Measurements from ENCODE around the gene RB1.
"Not testable (repeated sequence)": the region's sequence is repeated elsewhere in the genome, so short reads cannot be mapped to it uniquely, and the experiment has no call there.

The RB1 gene

DNA sequence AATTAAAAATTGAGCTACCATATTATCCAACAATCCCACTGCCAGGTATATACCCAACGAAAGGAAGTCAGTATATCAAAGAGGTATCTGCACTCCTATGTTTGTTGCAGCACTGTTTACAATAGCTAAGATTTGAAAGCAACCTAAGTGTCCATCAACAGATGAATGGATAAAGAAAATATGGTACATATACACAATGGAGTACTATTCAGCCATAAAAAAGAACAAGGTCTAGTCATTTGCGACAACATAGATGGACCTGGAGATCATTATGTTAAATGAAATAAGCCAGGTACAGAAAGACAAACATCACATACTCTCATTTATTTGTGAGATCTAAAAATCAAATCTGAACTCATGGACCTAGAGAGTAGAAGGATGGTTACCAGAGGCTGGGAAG, 52.0 kb downstream of the RB1 start:
- not testable (repeated sequence) for DNase-seq

DNA sequence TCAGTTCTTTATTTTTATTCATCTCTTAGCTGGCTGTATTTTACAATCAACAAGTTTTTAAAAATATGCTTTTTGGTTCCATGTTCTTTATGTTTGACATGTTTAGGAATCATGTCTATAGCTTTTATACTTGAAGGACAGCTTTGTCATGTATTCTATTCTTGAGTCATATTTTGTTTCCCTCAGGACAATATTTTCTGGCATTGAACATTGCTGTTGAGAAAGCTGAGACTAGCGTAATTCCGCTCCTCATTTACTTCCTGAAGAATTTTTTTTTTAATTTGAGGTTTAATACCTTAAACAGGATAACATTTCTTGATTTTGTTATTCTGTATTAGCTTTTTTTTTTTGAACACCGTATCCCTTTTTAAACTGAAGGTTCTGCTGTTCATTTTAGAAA, 53.2 kb downstream of the RB1 start:
- DNase-seq, result no peak

DNA sequence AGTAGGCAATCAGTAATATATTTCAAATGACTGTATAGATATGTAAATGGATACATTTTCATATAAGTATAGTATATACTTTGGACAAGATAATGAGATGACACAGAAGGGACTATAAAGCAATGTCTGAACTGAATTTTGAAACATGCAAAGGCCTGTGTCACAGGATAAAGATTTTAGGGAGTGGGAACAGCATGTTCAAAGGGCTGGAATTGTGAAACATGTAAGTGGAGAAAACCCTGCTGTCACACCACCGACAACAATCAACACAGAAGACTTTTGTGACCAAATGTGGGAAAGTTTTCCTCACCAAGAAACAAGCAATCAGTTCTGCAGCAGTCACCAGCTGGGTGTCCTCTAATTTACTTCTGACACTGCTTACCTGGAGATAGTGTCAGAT, 66.4 kb downstream of the RB1 start:
- no peak for DNase-seq

DNA sequence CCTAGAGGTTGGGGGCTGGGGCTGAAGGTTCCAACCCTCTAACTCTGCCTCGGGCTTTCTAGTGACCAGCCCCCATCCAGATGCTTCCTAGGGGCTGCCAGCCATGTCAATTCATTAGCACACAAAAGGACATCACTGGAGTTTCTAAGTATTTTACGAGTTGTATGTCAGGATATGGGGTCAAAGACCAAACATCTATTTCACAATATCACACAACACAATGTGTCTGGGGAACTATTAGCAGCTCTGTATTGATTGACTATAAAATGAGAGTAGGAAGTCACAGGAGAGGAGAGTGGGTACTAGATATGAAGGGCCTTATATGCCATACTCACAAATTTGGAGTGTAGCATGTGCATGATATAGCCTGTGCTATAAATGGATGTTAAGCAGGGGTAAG, 67.3 kb downstream of the RB1 start:
- no peak for DNase-seq

DNA sequence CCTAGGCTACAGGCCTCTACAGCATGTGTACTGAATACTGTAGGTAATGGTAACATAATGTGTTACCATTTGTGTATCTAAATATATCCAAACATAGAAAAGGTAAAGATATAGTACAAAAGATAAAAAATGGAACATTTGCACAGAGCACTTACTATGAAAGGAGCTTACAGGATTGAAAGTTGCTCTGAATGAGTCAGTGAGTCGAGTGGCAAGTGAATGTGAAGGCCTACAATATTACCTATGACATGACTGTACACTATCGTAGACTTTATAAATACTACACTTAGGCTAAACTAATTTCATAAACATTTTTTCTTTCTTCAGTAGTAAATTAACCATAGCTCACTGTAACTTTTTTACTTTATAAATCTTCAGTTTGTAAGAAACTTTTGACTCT, 74.3 kb downstream of the RB1 start:
- DNase-seq, result no peak

DNA sequence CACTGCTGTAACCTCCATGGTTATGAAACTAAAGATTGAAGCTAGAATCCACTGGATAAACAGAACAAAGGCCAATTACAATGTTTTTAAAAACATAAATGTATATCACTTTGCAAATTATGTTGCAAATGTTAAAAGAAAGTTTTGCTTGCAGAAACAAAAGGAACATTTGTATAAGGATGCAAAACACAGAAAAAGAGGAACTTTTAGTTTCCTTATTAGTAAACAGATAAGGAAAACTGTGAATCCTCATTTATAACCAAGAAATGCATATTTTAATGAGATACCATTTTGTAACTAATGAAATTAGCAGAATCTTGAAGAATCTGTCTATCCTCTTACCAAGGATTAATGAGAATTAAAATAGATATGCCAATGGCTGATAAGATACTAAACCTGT, 77.0 kb downstream of the RB1 start:
- DNase-seq, result no peak

DNA sequence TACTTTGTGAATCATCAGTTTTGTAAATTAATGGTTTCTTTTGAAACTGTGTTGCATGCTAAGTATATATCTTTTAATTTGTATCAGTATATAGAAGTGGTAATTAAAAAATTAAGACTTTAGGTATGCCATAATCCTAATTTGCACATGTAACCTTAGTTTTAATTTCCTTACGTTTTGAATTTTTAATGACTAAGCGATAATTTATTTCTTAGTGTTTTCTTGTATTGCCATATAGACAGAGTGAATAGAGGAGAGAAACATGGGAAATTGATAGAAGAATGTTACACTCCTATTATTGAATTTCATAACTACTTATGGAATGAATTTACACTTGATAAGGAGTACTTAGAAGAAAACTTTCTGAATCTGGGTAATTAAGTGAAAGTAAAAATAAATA, 79.8 kb downstream of the RB1 start:
- no peak for DNase-seq

DNA sequence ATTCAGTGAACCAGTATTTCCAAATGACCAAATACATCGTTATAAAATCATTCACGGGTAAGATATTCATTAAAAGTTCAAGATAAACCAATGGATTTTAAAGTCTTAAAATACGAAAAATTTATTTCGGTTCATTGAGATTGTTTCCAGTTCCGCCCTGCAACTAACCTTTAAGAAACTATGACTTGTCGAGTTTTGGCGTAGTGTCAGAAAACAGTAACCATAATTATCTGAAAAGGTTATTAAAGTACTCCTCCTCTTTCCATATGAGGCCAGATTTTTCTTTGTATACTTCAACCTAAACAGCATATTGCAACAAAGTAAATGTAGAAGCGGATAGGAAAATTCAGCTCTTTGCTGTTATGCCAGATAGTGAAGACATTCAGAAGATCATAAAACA, 83.3 kb downstream of the RB1 start:
- no peak for DNase-seq

DNA sequence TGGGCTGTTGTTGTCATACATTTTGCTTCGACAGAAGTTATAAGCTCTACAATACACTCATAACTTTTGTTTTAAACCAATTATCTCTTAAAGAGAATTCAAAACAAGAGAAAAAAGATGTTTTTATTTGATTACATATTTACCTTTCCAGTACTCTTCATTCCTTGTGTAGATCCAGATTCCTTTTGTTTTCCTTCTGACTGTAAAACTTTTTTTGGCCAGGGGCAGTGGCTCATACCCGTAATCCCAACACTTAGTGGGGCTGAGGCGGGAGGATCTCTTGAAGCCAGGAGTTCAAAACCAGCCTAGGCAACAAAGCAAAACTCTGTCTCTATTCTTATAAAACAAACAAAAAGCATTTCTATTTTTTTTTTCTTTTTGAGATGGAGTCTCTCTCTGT, 87.7 kb downstream of the RB1 start:
- no peak for DNase-seq

DNA sequence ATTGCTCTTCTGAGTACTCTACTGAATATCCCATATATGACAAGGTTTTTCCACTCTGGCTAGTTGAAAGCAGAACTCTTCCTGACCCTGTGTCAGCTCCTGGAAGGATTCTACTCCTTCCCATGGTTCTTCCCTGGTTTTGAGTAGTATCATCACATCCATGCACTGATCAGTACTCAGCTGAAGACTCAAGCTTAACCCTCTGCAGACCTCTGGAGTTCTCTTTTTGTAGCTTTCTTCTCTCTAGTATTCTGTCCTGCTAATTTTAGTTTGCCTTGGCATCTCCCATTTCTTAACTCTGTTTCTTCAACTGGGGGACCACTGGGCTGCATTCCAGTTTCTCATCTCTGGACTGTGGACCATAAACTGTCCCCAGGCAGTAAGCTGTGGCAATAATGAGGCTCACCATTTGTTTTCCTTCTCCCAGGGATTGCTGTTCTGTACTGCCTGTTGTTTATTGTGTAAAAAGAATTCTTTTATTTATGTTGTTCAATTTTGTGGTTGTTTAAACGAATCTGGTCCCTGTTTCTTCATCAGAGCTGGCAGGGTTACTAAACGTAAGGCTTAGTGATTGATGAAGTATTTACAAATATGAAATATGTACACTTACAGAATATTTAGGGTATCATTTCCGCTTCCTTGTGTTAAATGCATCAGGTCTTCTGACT, 89.6 kb downstream of the RB1 start:
- no peak for DNase-seq

DNA sequence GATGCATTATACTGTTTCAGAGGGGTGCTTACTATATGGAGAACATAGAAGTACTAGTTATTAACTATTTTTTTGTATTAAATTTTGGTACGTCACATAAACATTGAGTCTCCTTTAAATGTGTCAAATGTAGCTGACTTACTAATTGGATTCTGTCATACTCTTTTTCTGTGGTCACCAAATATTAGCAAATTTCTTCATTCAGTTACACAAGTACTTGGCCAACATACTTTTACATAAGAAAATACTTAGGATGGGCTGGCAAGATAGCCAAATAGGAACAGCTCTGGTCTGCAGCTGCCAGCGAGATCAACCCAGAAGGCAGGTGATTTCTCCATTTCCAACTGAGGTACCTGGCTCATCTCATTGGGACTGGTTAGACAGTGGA, 90.1 kb downstream of the RB1 start:
- no peak for DNase-seq

DNA sequence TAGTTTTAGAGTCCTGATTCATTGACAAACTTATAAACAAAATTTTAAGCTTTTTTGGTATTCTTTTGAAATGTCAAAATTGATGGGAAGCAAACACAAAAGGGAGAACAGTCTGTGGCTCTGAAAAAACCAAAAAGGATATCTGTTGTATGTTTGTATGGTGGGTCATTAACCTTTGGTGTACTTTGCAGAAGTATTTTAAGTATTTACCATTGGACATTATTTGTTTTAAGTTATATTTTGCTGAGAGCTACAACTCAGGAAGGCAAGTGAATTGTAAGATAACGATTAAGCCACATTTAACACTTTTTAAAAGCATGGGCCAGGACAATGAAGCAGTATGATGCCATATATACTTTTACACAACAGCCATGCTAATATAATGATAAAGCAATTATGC, 94.2 kb downstream of the RB1 start:
- DNase-seq, result no peak

DNA sequence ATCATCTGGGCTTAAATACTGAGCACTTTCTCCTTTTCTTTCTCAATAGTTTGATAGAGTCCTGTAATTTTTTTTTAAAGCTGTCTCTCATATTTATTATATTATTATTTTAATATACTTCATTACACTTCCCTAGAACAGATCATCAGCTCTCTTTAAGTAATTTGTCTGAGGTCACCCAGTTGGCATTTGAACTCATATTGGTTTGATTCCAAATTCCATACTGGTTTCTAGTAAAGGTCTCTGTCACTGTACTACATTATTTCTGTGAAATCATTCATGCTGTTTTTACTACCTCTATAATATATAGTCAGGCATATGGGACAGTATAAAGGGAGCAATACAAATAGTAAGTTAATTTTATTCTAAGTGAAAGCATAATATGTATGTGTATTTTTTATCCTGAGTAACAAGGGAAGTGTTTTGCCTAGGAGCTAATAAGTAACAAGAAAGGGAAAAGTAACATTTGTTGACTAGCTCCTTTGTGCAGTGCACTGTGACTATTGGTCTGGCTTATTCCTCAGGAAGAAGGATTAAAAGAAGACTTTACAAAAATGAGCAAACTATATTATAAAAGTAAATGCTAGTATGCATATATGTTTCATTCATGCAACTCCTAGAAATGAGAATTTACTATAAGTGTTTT, 95.0 kb downstream of the RB1 start:
- DNase-seq, result no peak

DNA sequence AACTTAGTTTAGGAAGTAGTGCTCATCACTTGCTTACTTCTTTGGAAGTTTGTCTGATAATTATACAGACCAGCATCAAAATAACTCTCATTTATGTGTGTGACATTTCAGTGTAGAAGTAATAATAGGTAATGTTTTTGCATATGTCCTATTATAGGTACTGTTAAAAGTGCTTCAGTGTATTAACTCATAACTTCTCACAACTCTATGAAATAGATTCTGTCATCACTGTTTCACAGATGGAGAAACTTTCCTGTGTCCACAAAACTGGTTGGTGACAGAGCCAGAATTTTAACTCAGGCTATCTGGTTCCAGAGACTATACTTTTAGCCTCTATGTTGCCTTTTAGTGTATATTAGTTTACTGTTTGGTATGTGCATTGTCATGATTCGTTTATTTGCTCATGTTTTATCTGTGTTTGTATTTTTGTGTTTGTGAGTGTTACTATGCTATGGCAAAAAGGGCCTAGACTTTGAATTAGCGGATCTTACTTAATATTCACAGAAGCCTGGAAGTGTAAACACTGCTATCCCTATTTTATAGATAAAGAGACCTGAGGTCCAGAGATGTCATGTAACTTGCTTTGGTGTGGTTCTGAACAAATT, 96.6 kb downstream of the RB1 start:
- DNase-seq, result no peak

DNA sequence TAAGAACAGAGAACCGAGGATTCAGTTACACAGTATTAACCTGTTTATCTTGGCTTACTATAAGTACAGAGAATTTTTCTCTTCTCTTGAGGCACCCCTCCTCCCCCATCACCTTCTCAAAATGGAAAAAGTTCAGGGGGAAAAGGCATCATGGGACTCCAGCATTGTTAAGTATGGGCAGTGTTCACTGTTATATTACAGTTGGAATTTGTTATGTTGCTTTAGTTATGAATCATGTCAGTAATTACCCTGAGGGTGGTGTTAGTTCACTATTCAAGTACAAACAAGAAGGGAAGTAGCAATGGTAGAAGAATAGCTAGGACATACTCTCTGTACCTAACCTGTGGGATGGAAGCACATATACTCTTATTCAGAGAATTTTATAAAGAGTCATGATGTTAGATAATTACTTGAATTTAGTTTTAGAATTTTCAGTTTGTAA, 97.3 kb downstream of the RB1 start:
- DNase-seq, result peak; percentile 13

DNA sequence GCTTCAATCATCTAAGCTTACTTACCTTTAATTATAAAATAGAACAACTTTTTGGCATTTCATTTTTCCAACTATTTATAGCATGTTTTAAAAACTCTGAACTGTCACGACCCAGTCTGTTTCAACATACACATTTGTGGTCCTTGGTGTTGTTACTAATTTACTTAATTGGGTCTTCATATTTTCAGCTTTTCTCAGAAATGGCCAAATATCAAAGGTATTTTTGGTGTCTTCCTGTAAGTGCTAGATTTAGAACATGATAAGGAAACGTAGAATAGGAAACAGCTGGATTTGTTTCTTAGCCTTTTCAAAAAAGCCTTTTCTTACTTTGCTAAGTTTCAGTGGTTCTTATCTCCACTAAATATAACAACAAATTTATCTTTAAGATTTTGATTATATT, 97.9 kb downstream of the RB1 start:
- DNase-seq, result peak; percentile 25

DNA sequence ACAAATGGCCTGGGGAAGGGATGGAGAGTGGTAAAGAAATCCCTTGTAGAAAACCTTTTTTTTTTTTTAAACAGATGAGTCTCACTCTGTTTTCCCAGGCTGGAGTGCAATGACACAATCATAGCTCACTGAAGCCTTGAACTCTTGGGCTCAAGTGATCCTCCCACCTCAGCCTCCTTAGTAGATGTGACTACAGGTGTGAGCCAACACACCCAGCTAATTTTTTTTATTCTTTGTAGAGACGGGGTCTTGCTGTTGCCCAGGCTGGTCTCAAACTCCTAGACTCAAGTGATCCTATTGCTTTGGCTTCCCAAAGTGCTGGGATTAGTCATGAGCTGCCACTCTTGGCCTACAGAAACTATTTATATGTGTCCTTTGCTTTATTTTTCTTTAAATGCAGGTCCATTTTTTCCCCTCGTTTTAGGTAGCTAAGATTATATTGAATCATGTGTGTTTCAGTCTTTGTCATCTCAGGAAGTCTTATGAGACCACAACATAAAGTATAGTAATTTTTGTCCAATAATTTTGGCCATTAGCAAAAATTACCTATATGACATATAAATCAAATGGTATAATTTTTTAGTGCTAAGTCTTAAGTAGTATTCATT, 98.9 kb downstream of the RB1 start:
- DNase-seq, result no peak

DNA sequence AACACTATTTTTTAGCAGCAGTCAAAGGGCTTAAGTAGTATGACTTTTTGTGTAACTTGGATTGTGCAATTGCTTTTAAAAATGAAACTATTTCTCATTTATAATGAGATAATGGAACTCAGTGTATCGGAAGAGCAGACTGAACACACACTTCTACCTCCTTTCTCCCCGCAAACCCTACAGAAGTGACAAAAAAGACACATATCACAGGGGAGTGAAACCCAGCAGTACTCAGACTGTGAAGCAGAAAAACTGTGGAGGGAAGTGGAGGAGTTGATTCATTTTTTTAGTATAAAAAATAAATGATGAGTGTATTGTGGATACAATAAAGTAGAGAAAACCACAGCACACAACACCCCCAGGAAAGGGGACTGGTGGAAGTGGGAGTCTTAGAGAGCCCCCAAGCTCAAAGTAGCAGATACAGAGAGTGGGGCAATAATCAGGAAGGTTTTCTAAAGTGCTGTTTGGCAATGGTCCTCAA, 99.6 kb downstream of the RB1 start:
- DNase-seq, result peak; percentile 10

DNA sequence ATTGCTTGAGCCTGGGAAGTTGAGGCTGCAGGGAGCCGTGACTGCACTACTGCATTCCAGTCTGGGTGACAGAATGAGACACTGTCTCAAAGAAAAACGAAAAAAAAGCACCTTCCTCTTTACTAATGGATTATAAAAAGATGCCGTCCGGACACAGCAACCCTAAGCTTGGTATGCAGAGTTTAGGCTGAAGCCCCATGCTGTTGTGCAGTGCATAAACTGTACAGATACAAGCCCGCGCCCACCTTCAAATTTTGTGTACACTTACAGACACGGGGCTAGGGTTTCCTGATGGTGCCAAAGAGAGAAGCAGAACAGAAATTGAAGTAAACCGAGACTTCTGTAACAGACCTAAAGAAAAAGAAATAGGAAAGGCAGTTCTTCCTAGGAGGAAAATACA, 100.4 kb downstream of the RB1 start:
- DNase-seq, result no peak

DNA sequence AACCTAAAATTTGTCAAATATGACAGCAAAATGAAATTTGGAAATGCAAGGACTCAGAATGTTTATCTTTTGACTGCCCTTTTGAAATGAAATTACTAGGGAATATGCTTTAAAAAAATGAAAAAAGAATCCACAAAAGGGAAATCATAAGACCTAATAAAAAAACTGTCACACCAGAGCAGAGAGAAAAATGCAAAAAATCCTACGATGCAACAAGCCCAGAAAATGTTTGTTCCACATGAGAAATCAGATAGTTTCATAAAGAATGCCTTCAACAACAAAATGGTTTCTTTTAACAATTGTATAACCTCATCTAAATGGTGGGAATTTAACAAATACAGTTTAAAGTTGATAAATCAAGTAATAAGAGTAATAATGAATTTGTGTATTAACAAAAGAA, 101.4 kb downstream of the RB1 start:
- no peak for DNase-seq

DNA sequence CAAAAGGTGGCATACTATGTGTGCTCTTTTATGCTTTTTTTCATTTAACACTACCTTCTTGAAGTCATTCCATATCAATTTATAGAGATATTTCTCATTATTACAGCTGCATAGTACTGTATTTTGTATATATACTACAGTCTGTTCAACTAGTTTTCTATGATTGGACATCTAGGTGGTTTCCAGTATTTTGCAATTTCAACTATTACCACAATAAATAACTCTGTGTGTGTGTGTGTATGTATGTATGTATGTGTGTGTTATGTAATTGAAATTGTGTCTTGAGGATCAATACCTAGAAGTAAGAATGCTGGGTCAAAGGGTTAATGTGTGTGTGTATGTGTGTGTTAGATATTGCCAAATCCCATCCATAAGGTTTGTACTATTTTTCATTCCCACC, 102.3 kb downstream of the RB1 start:
- DNase-seq, result peak; percentile 14

DNA sequence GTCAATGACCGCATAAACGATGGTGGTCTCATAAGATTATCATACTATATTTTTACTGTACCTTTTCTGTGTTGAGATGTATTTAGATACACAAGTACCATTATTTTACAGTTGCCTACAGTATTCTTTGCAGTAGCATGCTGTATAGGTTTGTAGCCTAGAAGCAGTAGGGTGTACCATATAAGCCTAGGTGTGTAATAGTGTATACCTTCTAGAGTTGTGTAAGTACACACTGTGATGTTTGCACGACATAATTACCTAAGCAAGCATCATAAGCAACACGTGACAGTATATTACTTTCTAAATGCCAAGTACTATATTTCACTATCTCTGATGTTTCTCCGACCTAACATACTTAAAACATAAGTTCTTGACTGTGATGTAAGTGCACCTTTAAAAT, 106.6 kb downstream of the RB1 start:
- DNase-seq, result peak; percentile 21

DNA sequence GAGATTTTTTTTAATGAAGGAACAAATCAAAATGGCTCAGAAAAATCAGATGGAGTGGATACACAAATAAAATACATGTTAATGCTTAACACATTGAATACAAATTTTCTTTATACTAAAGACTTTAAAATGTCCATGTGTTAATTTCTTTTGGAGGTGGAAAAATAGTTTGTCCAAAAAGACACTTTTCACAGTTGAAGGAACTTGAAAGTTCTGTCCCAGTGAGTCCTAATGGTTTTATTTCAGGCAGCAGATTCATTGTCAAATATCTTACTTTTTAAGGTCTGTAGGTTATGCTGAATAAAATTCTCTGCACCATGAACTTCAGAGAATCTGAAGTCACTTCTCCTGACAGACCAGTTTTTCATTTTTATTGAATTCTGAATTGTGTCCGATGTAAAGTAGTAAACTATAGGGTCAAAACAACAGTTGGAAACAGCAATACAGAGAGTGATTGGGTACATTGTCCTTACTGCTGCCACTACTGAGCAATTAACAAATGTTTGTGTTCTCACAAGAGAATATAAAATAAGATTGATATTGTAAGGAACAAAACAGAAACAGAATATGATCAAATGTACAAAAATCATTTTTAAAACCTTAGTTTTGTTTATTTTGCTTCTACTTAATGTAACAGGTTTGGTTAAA, 107.7 kb downstream of the RB1 start:
- DNase-seq, result no peak
